CD4-positive, alpha-beta T cell treated with Interleukin-4 for 1 hour (primary cell): ENCODE data around the gene RFPL1.
"Not testable (repeated sequence)": the region's sequence is repeated elsewhere in the genome, so short reads cannot be mapped to it uniquely, and the experiment has no call there.

Experiments
- DNase-seq, 2 donors: peaks; one replicate each; pipeline ENCODE4 v3.0.0-alpha.2; 2020 to 2022

The RFPL1 gene

GRCh38 chr22:29438283-29438682, at the start of gene RFPL1:
Gene RFPL1, plus strand, starts transcription at chr22:29438583.
- DNase-seq = not testable (repeated sequence)

GRCh38 chr22:29388759-29389090, 49.7 kb upstream of the RFPL1 start:
- no peak for DNase-seq

- DNase-seq = no peak
Observed at GRCh38 chr22:29390270-29390669, 48.1 kb upstream of the RFPL1 start.

- no peak for DNase-seq
Observed at GRCh38 chr22:29391546-29391945, 46.8 kb upstream of the RFPL1 start.

GRCh38 chr22:29393019-29393608, 45.3 kb upstream of the RFPL1 start:
- no peak for DNase-seq

- peak; percentile 72 to 75 for DNase-seq
Observed at GRCh38 chr22:29394931-29395581, 43.3 kb upstream of the RFPL1 start.

GRCh38 chr22:29396126-29396525, 42.3 kb upstream of the RFPL1 start:
- no peak for DNase-seq

- no peak for DNase-seq
Observed at GRCh38 chr22:29397791-29398190, 40.6 kb upstream of the RFPL1 start.

GRCh38 chr22:29400576-29400975, 37.8 kb upstream of the RFPL1 start:
- no peak for DNase-seq

- DNase-seq = not testable (repeated sequence)
Observed at GRCh38 chr22:29401538-29401937, 36.8 kb upstream of the RFPL1 start.

- no peak for DNase-seq
Observed at GRCh38 chr22:29408940-29409339, 29.4 kb upstream of the RFPL1 start.

- not testable (repeated sequence) for DNase-seq
Observed at GRCh38 chr22:29411569-29412211, 26.7 kb upstream of the RFPL1 start.

GRCh38 chr22:29412772-29413171, 25.6 kb upstream of the RFPL1 start:
- DNase-seq = peak in 1 of 2 donors; percentile 34

- DNase-seq = peak; percentile 57 to 84
Observed at GRCh38 chr22:29414951-29415591, 23.3 kb upstream of the RFPL1 start.

- not testable (repeated sequence) for DNase-seq
Observed at GRCh38 chr22:29418704-29419103, 19.7 kb upstream of the RFPL1 start.

GRCh38 chr22:29426476-29426875, 11.9 kb upstream of the RFPL1 start:
- no peak for DNase-seq

- DNase-seq = no peak
Observed at GRCh38 chr22:29427176-29427760, 11.1 kb upstream of the RFPL1 start.

GRCh38 chr22:29431986-29432385, 6.4 kb upstream of the RFPL1 start:
- DNase-seq = no peak

- no peak for DNase-seq
Observed at GRCh38 chr22:29433856-29434255, 4.5 kb upstream of the RFPL1 start.

GRCh38 chr22:29434288-29434687, 4.1 kb upstream of the RFPL1 start:
- no peak for DNase-seq

GRCh38 chr22:29435236-29436136, 2.9 kb upstream of the RFPL1 start:
- no peak for DNase-seq

- DNase-seq = no peak
Observed at GRCh38 chr22:29442976-29443375, 4.6 kb downstream of the RFPL1 start.
